HG03575 (cell line): Measurements from ENCODE around the gene ZNF660.
"Not testable (repeated sequence)": the region's sequence is repeated elsewhere in the genome, so short reads cannot be mapped to it uniquely, and the experiment has no call there.

ENCODE experiments used
- ATAC-seq: cut with Tn5 transposase; IDR thresholded peaks from one replicate; pipeline ENCODE4 v1.9.1; 2021; ENCODE audit not compliant: unreplicated experiment, insufficient number of reproducible peaks, low FRiP score; ENCODE audit errors: extremely low read depth

ZNF660 gene

GRCh38 chr3:44584646-44585501 lies at the start of gene ZNF660:
TSS of gene ZNF660 (plus strand) at chr3:44584964. CDS start at chr3:44594194, 9,230 bp downstream.
- no peak for ATAC-seq

GRCh38 chr3:44535364-44535763 lies 49.4 kb upstream of the ZNF660 start:
- ATAC-seq, result no peak

- ATAC-seq, result not testable (repeated sequence)
Measured at GRCh38 chr3:44544811-44545210, 40.0 kb upstream of the ZNF660 start.

- ATAC-seq, result no peak
Measured at GRCh38 chr3:44554626-44555592, 29.9 kb upstream of the ZNF660 start, which contains the start of gene ZKSCAN7. TSS of gene ZKSCAN7 (plus strand) at chr3:44555193. CDS start at chr3:44557048, 1,855 bp downstream.

DNA sequence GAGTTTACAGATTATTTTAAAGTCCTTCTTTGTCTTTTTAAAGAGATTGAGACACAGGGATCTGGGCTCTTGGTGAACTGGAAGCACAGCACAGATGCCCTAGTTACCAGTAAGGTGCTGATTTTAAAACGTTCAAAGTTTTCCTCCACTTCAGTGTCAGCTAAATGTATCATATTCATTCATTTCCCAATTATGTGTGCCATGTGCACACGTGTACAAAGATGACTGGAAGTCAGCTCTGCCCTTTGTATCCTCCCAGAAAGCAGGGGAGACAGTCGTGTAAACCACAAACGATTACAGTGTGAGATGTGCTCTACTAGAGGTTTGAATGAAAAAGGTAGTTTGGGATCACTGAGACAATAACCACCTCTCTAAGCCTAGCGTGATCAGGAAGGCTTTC lies 29.0 kb upstream of the ZNF660 start:
- no peak for ATAC-seq

GRCh38 chr3:44557074-44557473 lies 27.7 kb upstream of the ZNF660 start:
- no peak for ATAC-seq

DNA sequence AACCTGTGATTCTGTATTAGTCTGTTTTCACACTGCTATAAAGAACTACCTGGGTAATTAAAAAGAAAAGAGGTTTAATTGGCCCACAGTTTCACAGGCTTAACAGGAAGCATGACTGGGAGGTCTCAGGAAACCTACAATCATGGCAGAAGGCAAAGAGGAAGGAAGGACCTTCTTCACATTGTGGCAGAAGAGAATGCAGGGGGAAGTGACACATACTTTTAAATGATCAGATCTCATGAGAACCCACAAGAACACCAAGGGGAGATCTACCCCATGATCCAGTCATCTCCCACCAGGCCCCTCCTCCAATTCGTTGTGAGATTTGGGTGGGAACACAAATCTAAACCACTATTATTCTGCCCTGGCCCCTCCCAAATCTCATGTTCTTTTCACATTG lies 23.7 kb upstream of the ZNF660 start:
- no peak for ATAC-seq

- ATAC-seq, result no peak
Measured at GRCh38 chr3:44562147-44562546, 22.6 kb upstream of the ZNF660 start.

DNA sequence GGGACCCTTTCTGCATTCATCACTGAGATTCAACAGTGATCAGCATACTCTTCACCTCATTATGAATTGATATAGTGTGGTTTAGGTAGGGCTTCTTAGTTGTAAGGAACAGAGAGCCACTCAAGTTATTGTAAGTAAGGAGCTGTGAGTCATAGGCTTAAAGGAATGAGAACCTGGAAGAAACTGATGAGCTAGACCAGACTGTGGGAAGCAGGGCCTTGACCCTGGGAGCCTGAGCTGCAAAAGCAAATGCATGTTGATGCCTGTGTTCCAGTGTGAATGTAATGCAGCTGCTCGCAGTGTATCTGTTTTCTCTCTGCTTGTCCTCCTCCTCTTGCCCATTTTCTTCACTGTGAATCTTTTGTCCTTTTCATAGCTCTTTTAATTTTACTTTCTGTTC lies 16.2 kb upstream of the ZNF660 start:
- ATAC-seq, result no peak

DNA sequence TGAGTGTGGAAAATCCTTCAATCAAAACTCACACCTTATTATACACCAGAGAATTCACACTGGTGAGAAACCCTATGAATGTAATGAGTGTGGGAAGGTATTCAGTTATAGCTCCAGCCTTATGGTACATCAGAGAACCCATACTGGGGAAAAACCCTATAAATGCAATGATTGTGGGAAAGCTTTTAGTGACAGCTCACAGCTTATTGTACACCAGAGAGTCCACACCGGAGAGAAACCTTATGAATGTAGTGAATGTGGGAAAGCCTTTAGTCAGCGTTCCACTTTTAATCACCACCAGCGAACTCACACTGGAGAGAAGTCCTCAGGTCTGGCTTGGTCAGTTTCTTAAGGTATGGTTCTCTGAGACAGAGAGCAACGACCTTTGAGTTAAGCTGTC lies 13.7 kb upstream of the ZNF660 start:
- ATAC-seq, result no peak

- no peak for ATAC-seq
Measured at GRCh38 chr3:44576613-44577012, 8.2 kb upstream of the ZNF660 start.

DNA sequence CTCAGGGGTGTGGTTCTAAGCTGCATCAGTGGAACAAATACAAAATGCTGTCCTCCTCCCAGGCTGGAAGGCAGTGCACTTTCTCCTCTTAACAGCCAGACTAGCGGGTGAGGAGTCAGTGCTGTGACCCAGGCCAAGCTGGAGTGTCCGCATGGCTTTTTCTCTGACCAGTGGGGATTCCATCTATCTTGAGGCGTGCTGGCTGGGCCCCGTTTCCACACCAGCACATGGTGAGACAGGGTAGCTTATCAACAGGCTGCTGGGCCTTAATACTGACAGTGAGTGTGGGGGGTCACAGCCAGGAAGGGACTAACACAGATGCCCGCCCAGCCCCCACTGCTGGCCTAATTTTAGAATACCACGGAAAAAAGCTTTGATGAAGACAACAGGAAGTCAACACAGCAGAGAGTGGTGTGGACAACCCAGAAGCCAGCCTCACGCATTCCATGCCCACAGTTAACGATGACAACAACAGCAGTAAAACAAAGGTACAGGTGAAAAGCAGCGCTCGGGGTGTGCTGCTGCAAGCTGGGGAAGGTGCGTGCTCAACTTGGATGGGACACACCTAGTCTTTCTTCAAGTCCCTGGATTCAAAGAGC lies 7.3 kb upstream of the ZNF660 start:
- ATAC-seq, result not testable (repeated sequence)

GRCh38 chr3:44578316-44578715 lies 6.4 kb upstream of the ZNF660 start:
- ATAC-seq, result not testable (repeated sequence)

DNA sequence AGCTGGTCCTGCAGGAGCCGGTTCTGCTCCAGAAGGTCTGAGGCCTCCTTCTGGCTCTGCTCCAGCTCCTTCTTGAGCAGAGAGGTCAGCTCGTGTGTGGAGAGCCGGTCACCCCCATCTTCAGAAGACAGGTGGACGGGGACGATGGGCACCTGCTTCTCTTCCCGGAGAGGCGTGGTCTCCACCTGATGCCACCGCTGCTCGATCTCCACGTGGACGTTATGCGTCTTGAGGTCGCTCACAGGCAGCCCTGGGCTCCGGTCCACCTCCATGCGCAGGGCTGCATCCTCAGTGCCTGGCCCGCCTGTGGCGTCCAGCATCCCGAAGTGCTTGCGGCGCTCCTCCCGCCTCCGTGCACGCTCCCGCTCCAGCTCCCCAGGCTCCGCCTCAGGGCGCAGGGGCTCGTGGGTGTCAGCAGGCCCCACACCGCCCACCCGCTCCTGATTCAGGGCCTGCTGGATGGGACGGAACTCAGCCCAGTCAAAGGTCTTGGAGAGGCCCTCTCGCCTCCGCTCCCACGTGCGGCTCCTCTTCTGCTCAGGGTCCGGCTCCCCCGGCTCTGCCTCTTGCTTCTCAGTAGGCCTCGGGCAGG lies 5.7 kb upstream of the ZNF660 start:
- not testable (repeated sequence) for ATAC-seq

DNA sequence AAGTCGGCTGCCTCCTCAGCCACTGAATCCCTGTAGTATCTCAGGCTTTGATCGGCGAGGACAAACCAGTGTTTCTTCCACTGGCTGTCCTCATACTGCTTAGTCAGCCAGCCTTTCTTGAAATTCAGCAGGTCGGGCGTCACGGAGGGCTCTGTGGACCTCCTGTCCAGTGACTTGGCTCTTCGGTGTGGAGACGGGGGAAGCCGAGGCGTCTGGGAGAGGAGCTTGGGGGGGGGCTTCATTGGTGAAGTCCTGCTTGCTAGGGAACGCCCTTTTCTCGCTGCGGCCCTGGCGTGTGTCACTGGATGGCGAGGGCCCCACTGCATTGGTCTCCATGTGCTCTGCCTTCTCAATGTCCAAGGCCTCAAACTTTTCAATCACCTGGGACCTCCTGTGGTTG lies 5.0 kb upstream of the ZNF660 start:
- not testable (repeated sequence) for ATAC-seq

- ATAC-seq, result not testable (repeated sequence)
Measured at GRCh38 chr3:44580971-44581370, 3.8 kb upstream of the ZNF660 start.

GRCh38 chr3:44596621-44597020 lies 11.9 kb downstream of the ZNF660 start:
- ATAC-seq, result no peak

- no peak for ATAC-seq
Measured at GRCh38 chr3:44601749-44602148, 17.0 kb downstream of the ZNF660 start.

DNA sequence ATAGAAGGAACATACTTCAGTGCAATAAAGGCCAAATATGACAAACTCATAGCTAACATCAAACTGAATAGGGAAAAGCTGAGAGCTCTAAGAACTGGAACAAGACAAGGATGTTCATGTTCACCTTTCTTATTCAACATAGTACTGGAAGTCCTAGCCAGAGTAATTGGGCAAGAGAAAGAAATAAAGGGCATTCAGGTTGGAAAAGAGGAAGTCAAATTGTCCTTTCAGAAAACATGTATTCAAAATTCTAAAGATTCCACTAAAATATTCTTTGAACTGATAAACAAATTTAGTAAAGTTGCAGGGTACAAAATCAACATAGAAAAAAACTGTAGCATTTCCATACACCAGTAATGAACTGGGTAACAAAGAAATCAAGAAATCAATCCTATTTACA lies 27.9 kb downstream of the ZNF660 start:
- ATAC-seq, result no peak
